Hindlimb muscle (tissue), 1 donor: ENCODE results near the gene TUBB2B. TPM values are rescaled to one million over a fixed set of nuclear protein-coding genes. Genes with fewer than 3 reads are reported as not detected.
"Not testable (repeated sequence)": the region's sequence is repeated elsewhere in the genome, so short reads cannot be mapped to it uniquely, and the experiment has no call there.

Source experiments
- DNase-seq: peaks from one replicate; pipeline ENCODE4 v3.0.0-alpha.2; 2013
- polyA plus RNA-seq: library from polyadenylated mRNA; unstranded; fragments of 120-200 nt; gene quantifications from one replicate; pipeline ENCODE4 v1.2.1, GENCODE V29; 2013; ENCODE audit not compliant: insufficient read length

TUBB2B gene
- polyA plus RNA-seq, 1 donor = 57.5 TPM

- no peak for DNase-seq
Observed at GRCh38 chr6:3183066-3183465, 44.4 kb downstream of the TUBB2B start.

- no peak for DNase-seq
Observed at GRCh38 chr6:3181105-3181504, 46.3 kb downstream of the TUBB2B start.

GRCh38 chr6:3179945-3180344 lies 47.5 kb downstream of the TUBB2B start:
- DNase-seq = not testable (repeated sequence)

GRCh38 chr6:3178666-3179065 lies 48.8 kb downstream of the TUBB2B start:
- DNase-seq = not testable (repeated sequence)

GRCh38 chr6:3176562-3177355 lies 50.7 kb downstream of the TUBB2B start:
- DNase-seq = peak; percentile 38

- DNase-seq = no peak
Observed at GRCh38 chr6:3175715-3176402, 51.6 kb downstream of the TUBB2B start.

Other genes starting within 250 kb of the TUBB2B start
- gene NQO2, start 227.8 kb downstream of the TUBB2B start, polyA plus RNA-seq = 16.4 TPM
- gene RIPK1, start 159.2 kb downstream of the TUBB2B start, polyA plus RNA-seq = 10.8 TPM
- gene BPHL, start 108.9 kb downstream of the TUBB2B start, polyA plus RNA-seq = 35.0 TPM
- 66.0 TPM for gene TUBB2A, start 70.1 kb downstream of the TUBB2B start, polyA plus RNA-seq
- gene PSMG4, start 31.3 kb upstream of the TUBB2B start, polyA plus RNA-seq = 13.9 TPM
- 3.5 TPM for gene SLC22A23, start 229.4 kb upstream of the TUBB2B start, polyA plus RNA-seq